Measurements from ENCODE around the gene NKTR. TPM values are rescaled to one million over a fixed set of nuclear protein-coding genes. Genes with fewer than 3 reads are reported as not detected.

The NKTR gene
- total RNA-seq, 1 experiment from 2014 or later, result 89.3 TPM

GRCh38 chr3:42694366-42694765 lies 93.9 kb downstream of the NKTR start:
- ChIA-PET POLR2A (no interaction called here), CTCF (no interaction called here)
- DNase-seq (ENCODE audit: low spot score), result no peak
- ATAC-seq, result no peak
- H3K9me3 Mint-ChIP-seq, result no peaks in the 10 kb centered on the region
- no peak for TF ChIP-seq ATF6 (CRISPR knock-in tag; IDR thresholded peaks at IDR 0.05)
- no peak for TF ChIP-seq FOXP4 (CRISPR knock-in tag; IDR thresholded peaks at IDR 0.05)
- TF ChIP-seq ZNF232 (CRISPR knock-in tag; IDR thresholded peaks at IDR 0.05), result no peak
- no peak for TF ChIP-seq OVOL2 (CRISPR knock-in tag; IDR thresholded peaks at IDR 0.05; ENCODE audit: borderline replicate concordance)
- no peak for TF ChIP-seq ZNF416 (CRISPR knock-in tag; IDR thresholded peaks at IDR 0.05)
- no peak for TF ChIP-seq SOX15 (CRISPR knock-in tag; IDR thresholded peaks at IDR 0.05)
- no peak for TF ChIP-seq ZMAT4 (CRISPR knock-in tag; IDR thresholded peaks at IDR 0.05)
- TF ChIP-seq MXD4 (CRISPR knock-in tag; IDR thresholded peaks at IDR 0.05; ENCODE audit: borderline replicate concordance), result no peak
- TF ChIP-seq PRRX2 (CRISPR knock-in tag; IDR thresholded peaks at IDR 0.05), result no peak
- TF ChIP-seq TCF7 (CRISPR knock-in tag; IDR thresholded peaks at IDR 0.05; ENCODE audit: low read depth), result no peak
- peaks cover 8% of the 10 kb centered on the region for H3K4me1 Mint-ChIP-seq
- H3K27ac Mint-ChIP-seq, result no peak overlapping the region
- no peak overlapping the region for H3K4me3 Mint-ChIP-seq
- peaks cover 3% of the 10 kb centered on the region; the same call in 1 of the 2 replicates for H3K27me3 Mint-ChIP-seq (ENCODE audit: low read depth)
- H3K36me3 Mint-ChIP-seq, result no peaks in the 10 kb centered on the region

GRCh38 chr3:42696356-42697288 lies 96.1 kb downstream of the NKTR start:
- Mint-ChIP-seq H3K4me1 (peaks cover 5% of the 10 kb centered on the region), H3K36me3 (no peaks in the 10 kb centered on the region), H3K4me3 (no peak overlapping the region), H3K27me3 (ENCODE audit: low read depth) (no peaks in the 10 kb centered on the region; the same call in 1 of the 2 replicates), H3K9me3 (no peaks in the 10 kb centered on the region), H3K27ac (no peak overlapping the region)
- POLR2A ChIA-PET, result no interaction called here
- CTCF ChIA-PET, result interaction anchor here (0.9 to 1.1 kb wide), 2 partner anchors 35 to 59 kb away, joined by 3 read pairs; no protein-coding TSS in a partner anchor
- TF ChIP-seq ZNF671 (CRISPR knock-in tag; IDR thresholded peaks at IDR 0.05) (no peak), TCF7 (CRISPR knock-in tag; IDR thresholded peaks at IDR 0.05; ENCODE audit: low read depth) (no peak), ZNF232 (CRISPR knock-in tag; IDR thresholded peaks at IDR 0.05) (no peak), RELA (CRISPR knock-in tag; IDR thresholded peaks at IDR 0.05; ENCODE audit: borderline replicate concordance) (no peak), ZNF532 (CRISPR knock-in tag; IDR thresholded peaks at IDR 0.05; ENCODE audit: borderline replicate concordance) (no peak), ETV6 (CRISPR knock-in tag; IDR thresholded peaks at IDR 0.05) (no peak), ZNF423 (CRISPR knock-in tag; IDR thresholded peaks at IDR 0.05) (no peak), NFATC4 (CRISPR knock-in tag; IDR thresholded peaks at IDR 0.05) (no peak), GTF2I (CRISPR knock-in tag; conservative IDR thresholded peaks at IDR 0.05) (no peak), CTCF (IDR thresholded peaks at IDR 0.05) (no peak), ZBTB21 (CRISPR knock-in tag; IDR thresholded peaks at IDR 0.05; ENCODE audit: borderline replicate concordance) (no peak)
- DNase-seq (ENCODE audit: low spot score) (no peak), ATAC-seq (no peak)
